Measurements from ENCODE around the gene RPRD1B. TPM values are rescaled to one million over a fixed set of nuclear protein-coding genes. Genes with fewer than 3 reads are reported as not detected.
A peak's percentile ranks its signal among the peaks of the same experiment; 100 is the strongest.
"Not testable (repeated sequence)": the region's sequence is repeated elsewhere in the genome, so short reads cannot be mapped to it uniquely, and the experiment has no call there.

Gene RPRD1B
- total RNA-seq, 8 experiments from 2014 or later: 12.7 to 34.1 (median 21.0) TPM

- in situ Hi-C loops (cut with MboI; ENCODE audit: low pct_unique_long_range_greater_than_20kb in 2 of 9, low sequenced_read_pairs in 9 of 9, unreplicated experiment in 9 of 9): no loop called here
- H3K4me1 ChIP-seq (replicated peaks in 1 of 2): peaks cover 11 to 19% of the 10 kb centered on the region in 2 donors
- H3K4me3 ChIP-seq: no peak overlapping the region
- H3K27ac ChIP-seq: no peak overlapping the region
- ATAC-seq (replicated peaks in 6 of 8): no peak
- 71 to 100% methylated on average over 1 of the region's 1 CpG; no CpG with 5 or more reads in 8 of the 10 experiments for WGBS, 10 experiments
Observed at GRCh38 chr20:38007526-38007925, 26.0 kb upstream of the RPRD1B start.

- Histone ChIP-seq H3K27ac (no peak overlapping the region), H3K4me3 (no peak overlapping the region), H3K4me1 (replicated peaks in 1 of 2) (peaks cover 11 to 19% of the 10 kb centered on the region in 2 donors)
- in situ Hi-C loops (cut with MboI; ENCODE audit: low pct_unique_long_range_greater_than_20kb in 2 of 9, low sequenced_read_pairs in 9 of 9, unreplicated experiment in 9 of 9): no loop called here
- WGBS, 10 experiments: 81 to 100% (median 89%) methylated on average over 1 to 5 of the region's 5 CpGs; no CpG with 5 or more reads in 1 of the 10 experiments
- no peak for ATAC-seq (replicated peaks in 6 of 8)
Observed at GRCh38 chr20:38008233-38008944, 25.2 kb upstream of the RPRD1B start.

GRCh38 chr20:38009416-38009815 is 24.1 kb upstream of the RPRD1B start:
- H3K27ac ChIP-seq; in situ Hi-C loops (cut with MboI; ENCODE audit: low pct_unique_long_range_greater_than_20kb in 2 of 9, low sequenced_read_pairs in 9 of 9, unreplicated experiment in 9 of 9); H3K4me3 ChIP-seq; ATAC-seq (replicated peaks in 6 of 8): not testable (repeated sequence)
- 60 to 100% (median 92%) methylated on average over 1 to 4 of the region's 5 CpGs; no CpG with 5 or more reads in 3 of the 10 experiments for WGBS, 10 experiments
- H3K4me1 ChIP-seq (replicated peaks in 1 of 2): peaks cover 9 to 15% of the 10 kb centered on the region in 2 donors

GRCh38 chr20:38011696-38012095 is 21.9 kb upstream of the RPRD1B start:
- H3K27ac ChIP-seq: no peak overlapping the region
- WGBS, 10 experiments: 86 to 97% (median 86%) methylated on average over 1 to 4 of the region's 5 CpGs; no CpG with 5 or more reads in 7 of the 10 experiments
- in situ Hi-C loops (cut with MboI; ENCODE audit: low pct_unique_long_range_greater_than_20kb in 2 of 9, low sequenced_read_pairs in 9 of 9, unreplicated experiment in 9 of 9): no loop called here
- no peaks in the 10 kb centered on the region for H3K4me1 ChIP-seq (replicated peaks in 1 of 2)
- H3K4me3 ChIP-seq: no peak overlapping the region
- ATAC-seq (replicated peaks in 6 of 8): peak in 3 of 8 experiments; percentile 37 to 73 (median 70)

- no peak for ATAC-seq (replicated peaks in 6 of 8)
- H3K27ac ChIP-seq: no peak overlapping the region
- WGBS, 10 experiments: 95 to 100% (median 99%) methylated on average over 2 to 8 of the region's 8 CpGs; no CpG with 5 or more reads in 3 of the 10 experiments
- in situ Hi-C loops (cut with MboI; ENCODE audit: low pct_unique_long_range_greater_than_20kb in 2 of 9, low sequenced_read_pairs in 9 of 9, unreplicated experiment in 9 of 9): no loop called here
- H3K4me3 ChIP-seq: no peak overlapping the region
- no peaks in the 10 kb centered on the region for H3K4me1 ChIP-seq (replicated peaks in 1 of 2)
Observed at GRCh38 chr20:38012332-38012731, 21.2 kb upstream of the RPRD1B start.

GRCh38 chr20:38013887-38014286 is 19.7 kb upstream of the RPRD1B start:
- H3K27ac ChIP-seq: no peak overlapping the region
- in situ Hi-C loops (cut with MboI; ENCODE audit: low pct_unique_long_range_greater_than_20kb in 2 of 9, low sequenced_read_pairs in 9 of 9, unreplicated experiment in 9 of 9): no loop called here
- no peak overlapping the region for H3K4me3 ChIP-seq
- ATAC-seq (replicated peaks in 6 of 8): no peak
- no peaks in the 10 kb centered on the region for H3K4me1 ChIP-seq (replicated peaks in 1 of 2)
- 65 to 100% (median 100%) methylated on average over 1 to 2 of the region's 2 CpGs; no CpG with 5 or more reads in 2 of the 10 experiments for WGBS, 10 experiments

- Histone ChIP-seq H3K4me1 (replicated peaks in 1 of 2) (no peaks in the 10 kb centered on the region), H3K27ac (no peak overlapping the region), H3K4me3 (no peak overlapping the region)
- WGBS, 10 experiments: 33 to 100% (median 100%) methylated on average over 1 of the region's 1 CpG; no CpG with 5 or more reads in 3 of the 10 experiments
- no peak for ATAC-seq (replicated peaks in 6 of 8)
- in situ Hi-C loops (cut with MboI; ENCODE audit: low pct_unique_long_range_greater_than_20kb in 2 of 9, low sequenced_read_pairs in 9 of 9, unreplicated experiment in 9 of 9): no loop called here
Observed at GRCh38 chr20:38017959-38018358, 15.6 kb upstream of the RPRD1B start.

GRCh38 chr20:38018385-38018784 is 15.2 kb upstream of the RPRD1B start:
- Histone ChIP-seq H3K4me3 (no peak overlapping the region), H3K4me1 (replicated peaks in 1 of 2) (no peaks in the 10 kb centered on the region), H3K27ac (no peak overlapping the region)
- no peak for ATAC-seq (replicated peaks in 6 of 8)
- in situ Hi-C loops (cut with MboI; ENCODE audit: low pct_unique_long_range_greater_than_20kb in 2 of 9, low sequenced_read_pairs in 9 of 9, unreplicated experiment in 9 of 9): no loop called here
- 92 to 100% (median 98%) methylated on average over 2 of the region's 2 CpGs for WGBS, 10 experiments

GRCh38 chr20:38021087-38021772 is 12.3 kb upstream of the RPRD1B start:
- 50 to 100% (median 92%) methylated on average over 1 to 2 of the region's 2 CpGs; no CpG with 5 or more reads in 4 of the 10 experiments for WGBS, 10 experiments
- in situ Hi-C loops (cut with MboI; ENCODE audit: low pct_unique_long_range_greater_than_20kb in 2 of 9, low sequenced_read_pairs in 9 of 9, unreplicated experiment in 9 of 9): no loop called here

GRCh38 chr20:38023181-38024001 is 10.2 kb upstream of the RPRD1B start:
- Histone ChIP-seq H3K4me3 (no peak overlapping the region), H3K4me1 (replicated peaks in 1 of 2) (no peaks in the 10 kb centered on the region), H3K27ac (no peak overlapping the region)
- 0 to 100% (median 87%) methylated on average over 1 to 4 of the region's 5 CpGs; no CpG with 5 or more reads in 1 of the 10 experiments for WGBS, 10 experiments
- ATAC-seq (replicated peaks in 6 of 8): peak in 5 of 8 experiments; percentile 28 to 91 (median 60)
- in situ Hi-C loops (cut with MboI; ENCODE audit: low pct_unique_long_range_greater_than_20kb in 2 of 9, low sequenced_read_pairs in 9 of 9, unreplicated experiment in 9 of 9): no loop called here

More at GRCh38 chr20:38021087-38021772, 12.3 kb upstream of the RPRD1B start:
- Histone ChIP-seq H3K27ac (no peak overlapping the region), H3K4me3 (no peak overlapping the region), H3K4me1 (replicated peaks in 1 of 2) (no peaks in the 10 kb centered on the region)
- peak in 5 of 8 experiments; percentile 46 to 96 (median 74) for ATAC-seq (replicated peaks in 6 of 8)

- in situ Hi-C loops (cut with MboI; ENCODE audit: low pct_unique_long_range_greater_than_20kb in 2 of 9, low sequenced_read_pairs in 9 of 9, unreplicated experiment in 9 of 9): no loop called here
- 40 to 100% (median 91%) methylated on average over 1 to 3 of the region's 5 CpGs; no CpG with 5 or more reads in 4 of the 10 experiments for WGBS, 10 experiments
- ATAC-seq (replicated peaks in 6 of 8): no peak
Observed at GRCh38 chr20:38024496-38024895, 9.1 kb upstream of the RPRD1B start.

GRCh38 chr20:38029453-38029852 is 4.1 kb upstream of the RPRD1B start:
- in situ Hi-C loops (cut with MboI; ENCODE audit: low pct_unique_long_range_greater_than_20kb in 2 of 9, low sequenced_read_pairs in 9 of 9, unreplicated experiment in 9 of 9): no loop called here
- Histone ChIP-seq H3K4me3 (no peak overlapping the region), H3K4me1 (replicated peaks in 1 of 2) (peaks cover 7% of the 10 kb centered on the region in 2 donors), H3K27ac (no peak overlapping the region)
- no peak for ATAC-seq (replicated peaks in 6 of 8)
- 76 to 100% (median 94%) methylated on average over 2 to 3 of the region's 3 CpGs for WGBS, 10 experiments

More at GRCh38 chr20:38024496-38024895, 9.1 kb upstream of the RPRD1B start:
- Histone ChIP-seq H3K4me3 (no peak overlapping the region), H3K27ac (no peak overlapping the region), H3K4me1 (replicated peaks in 1 of 2) (no peaks in the 10 kb centered on the region)

- H3K4me1 ChIP-seq (replicated peaks in 1 of 2): peaks cover 19 to 23% of the 10 kb centered on the region in 2 donors
- in situ Hi-C loops (cut with MboI; ENCODE audit: low pct_unique_long_range_greater_than_20kb in 2 of 9, low sequenced_read_pairs in 9 of 9, unreplicated experiment in 9 of 9): no loop called here
- no peak overlapping the region for H3K27ac ChIP-seq
- WGBS, 10 experiments: 70 to 100% (median 96%) methylated on average over 1 to 3 of the region's 3 CpGs
- no peak overlapping the region for H3K4me3 ChIP-seq
- ATAC-seq (replicated peaks in 6 of 8): no peak
Observed at GRCh38 chr20:38031957-38032356, 1.6 kb upstream of the RPRD1B start.
